Endothelial cell of umbilical vein (primary cell): ENCODE measurements around the gene LIMCH1.

ENCODE experiments used
- EZH2 ChIP-seq: IDR thresholded peaks from 2 replicates; pipeline ENCODE4 v1.6.1; 2012; ENCODE audit warnings: borderline replicate concordance, low read depth, mild to moderate bottlenecking, moderate library complexity, low read length, inconsistent platforms; ENCODE audit not compliant: severe bottlenecking
- FOS ChIP-seq: IDR thresholded peaks from 2 replicates; pipeline ENCODE4 v1.6.1; 2011; ENCODE audit warnings: mild to moderate bottlenecking, low read length, moderate library complexity, borderline replicate concordance; ENCODE audit not compliant: insufficient read depth
- POLR2A ChIP-seq: IDR thresholded peaks from 2 replicates; pipeline ENCODE4 v1.6.1; 2012; ENCODE audit warnings: low read depth, mild to moderate bottlenecking, control low read depth, low read length
- TF ChIP-seq, protein P1 (sequence below), 2 donors: IDR thresholded peaks; 1 replicate in 1 of 2; 2 replicates in 1 of 2; pipeline ENCODE4 v1.5.1; 2011; ENCODE audit warnings: low read length in 2 of 2, mild to moderate bottlenecking in 2 of 2, moderate library complexity in 2 of 2, control low read depth in 1 of 2, inconsistent platforms in 1 of 2, low read depth in 1 of 2; ENCODE audit not compliant: insufficient read depth in 1 of 2; ENCODE audit errors: extremely low read depth in 1 of 2

DNA sequence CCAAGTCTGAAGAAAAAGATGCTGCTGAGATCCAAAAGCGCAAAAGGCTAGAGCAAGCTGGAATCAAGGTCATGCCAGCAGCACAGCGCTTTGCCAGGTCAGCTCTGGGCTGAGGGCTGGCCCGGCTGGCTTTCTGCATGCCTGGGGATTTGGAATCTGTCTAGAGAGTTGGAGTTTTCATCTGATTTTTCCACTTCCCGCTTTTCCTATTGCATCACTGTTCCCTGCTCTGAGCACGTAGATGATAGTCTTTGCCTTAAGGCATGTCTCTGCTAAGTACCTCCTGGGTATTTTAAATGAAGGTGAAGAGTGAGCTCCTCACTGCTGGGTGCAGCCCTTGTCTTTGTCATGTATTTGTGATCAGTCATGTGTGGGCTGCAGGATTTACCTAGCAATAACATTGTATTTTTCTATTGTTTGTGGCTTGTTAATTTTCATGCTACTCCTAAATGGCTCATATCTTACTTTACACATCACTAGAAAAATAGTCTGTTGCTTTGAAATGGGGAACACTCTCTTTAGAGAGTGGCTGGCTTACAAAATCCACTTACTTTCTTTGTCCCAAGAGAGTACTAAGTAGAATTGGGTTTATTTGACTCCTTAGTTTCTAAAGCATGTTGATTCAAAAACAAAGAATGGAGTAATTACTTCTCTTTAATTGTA lies 82.8 kb downstream of the LIMCH1 start:
- TF ChIP-seq, protein P1, sequence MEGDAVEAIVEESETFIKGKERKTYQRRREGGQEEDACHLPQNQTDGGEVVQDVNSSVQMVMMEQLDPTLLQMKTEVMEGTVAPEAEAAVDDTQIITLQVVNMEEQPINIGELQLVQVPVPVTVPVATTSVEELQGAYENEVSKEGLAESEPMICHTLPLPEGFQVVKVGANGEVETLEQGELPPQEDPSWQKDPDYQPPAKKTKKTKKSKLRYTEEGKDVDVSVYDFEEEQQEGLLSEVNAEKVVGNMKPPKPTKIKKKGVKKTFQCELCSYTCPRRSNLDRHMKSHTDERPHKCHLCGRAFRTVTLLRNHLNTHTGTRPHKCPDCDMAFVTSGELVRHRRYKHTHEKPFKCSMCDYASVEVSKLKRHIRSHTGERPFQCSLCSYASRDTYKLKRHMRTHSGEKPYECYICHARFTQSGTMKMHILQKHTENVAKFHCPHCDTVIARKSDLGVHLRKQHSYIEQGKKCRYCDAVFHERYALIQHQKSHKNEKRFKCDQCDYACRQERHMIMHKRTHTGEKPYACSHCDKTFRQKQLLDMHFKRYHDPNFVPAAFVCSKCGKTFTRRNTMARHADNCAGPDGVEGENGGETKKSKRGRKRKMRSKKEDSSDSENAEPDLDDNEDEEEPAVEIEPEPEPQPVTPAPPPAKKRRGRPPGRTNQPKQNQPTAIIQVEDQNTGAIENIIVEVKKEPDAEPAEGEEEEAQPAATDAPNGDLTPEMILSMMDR (IDR thresholded peaks at IDR 0.05; ENCODE audit: extremely low read depth in 1 of 2, insufficient read depth in 1 of 2, low read depth in 1 of 2, low read length in 2 of 2): no peak
- TF ChIP-seq EZH2: no peak
- no peak for TF ChIP-seq POLR2A
- TF ChIP-seq FOS: no peak
